Neutrophil (primary cell): ENCODE data around the gene OPALIN.

Source experiments
- H3K27ac ChIP-seq: fragments of 200-600 bp; sonication (generic); 2 replicates; pipeline ENCODE4 v1.5.1; 2016; ENCODE audit warnings: mild to moderate bottlenecking, moderate library complexity
- H3K27me3 ChIP-seq: fragments of 200-600 bp; sonication (generic); 2 replicates; pipeline ENCODE4 v1.6.0; 2016; ENCODE audit warnings: mild to moderate bottlenecking
- H3K36me3 ChIP-seq: fragments of 200-600 bp; sonication (generic); 2 replicates; pipeline ENCODE4 v1.5.1; 2017
- H3K4me1 ChIP-seq, 2 experiments: fragments of 200-600 bp in 1 of 2; sonication (generic) in 1 of 2; 1 replicate in 1 of 2; 2 replicates in 1 of 2; pipeline versions ENCODE4 v1.5.1 to v1.6.1; 2013 to 2016; ENCODE audit warnings: low read depth in 1 of 2, low read length in 1 of 2, mild to moderate bottlenecking in 1 of 2, moderate library complexity in 1 of 2; ENCODE audit not compliant: control insufficient read depth in 1 of 2, insufficient read depth in 1 of 2
- H3K4me3 ChIP-seq, 2 experiments: fragments of 200-600 bp in 1 of 2; sonication (generic) in 1 of 2; 1 replicate in 1 of 2; 2 replicates in 1 of 2; pipeline ENCODE4 v1.5.1; 2013 to 2016; ENCODE audit warnings: low read depth in 1 of 2, low read length in 1 of 2, mild to moderate bottlenecking in 1 of 2, moderate library complexity in 1 of 2
- H3K9me3 ChIP-seq: fragments of 200-600 bp; sonication (generic); 2 replicates; pipeline ENCODE4 v1.5.1; 2016
- TF ChIP-seq, protein P1 (sequence below): fragments of 200-600 bp; sonication (generic); IDR thresholded peaks from 2 replicates; pipeline ENCODE4 v1.5.1; 2016; ENCODE audit warnings: antibody characterized with exemption

Gene OPALIN

DNA sequence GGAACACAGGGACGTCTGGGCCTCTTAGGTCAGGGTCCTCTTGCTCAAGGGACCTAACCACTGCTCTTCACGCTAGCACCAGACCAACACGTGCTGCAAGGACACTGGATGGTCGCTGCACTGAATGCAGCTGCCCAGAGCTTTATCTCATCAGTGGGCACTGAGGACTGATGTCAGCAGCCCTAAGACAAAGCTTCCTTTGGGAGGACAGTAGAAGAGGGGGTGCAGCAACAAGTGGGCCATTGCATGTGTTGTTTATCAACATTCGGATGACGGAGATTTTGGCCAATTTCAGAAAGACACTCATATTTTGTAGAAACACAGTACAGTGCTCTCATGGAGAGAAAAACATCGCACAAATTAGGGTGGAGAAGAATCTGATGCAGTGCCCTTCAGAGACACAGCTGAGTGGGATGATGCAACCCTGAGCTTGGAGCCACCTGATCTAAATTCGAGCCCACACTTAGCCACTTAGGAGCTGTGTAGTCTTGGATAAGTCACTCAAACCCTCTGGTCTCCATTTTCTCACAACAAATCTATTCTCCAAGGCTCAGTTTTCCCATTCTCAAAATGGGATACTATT lies 1.7 kb downstream of the OPALIN start:
- Histone ChIP-seq H3K9me3 (no peaks in the 10 kb centered on the region), H3K4me3 (no peak overlapping the region), H3K27ac (no peak overlapping the region), H3K36me3 (no peaks in the 10 kb centered on the region), H3K4me1 (no peaks in the 10 kb centered on the region), H3K27me3 (peaks cover 9% of the 10 kb centered on the region)
- TF ChIP-seq, protein P1, sequence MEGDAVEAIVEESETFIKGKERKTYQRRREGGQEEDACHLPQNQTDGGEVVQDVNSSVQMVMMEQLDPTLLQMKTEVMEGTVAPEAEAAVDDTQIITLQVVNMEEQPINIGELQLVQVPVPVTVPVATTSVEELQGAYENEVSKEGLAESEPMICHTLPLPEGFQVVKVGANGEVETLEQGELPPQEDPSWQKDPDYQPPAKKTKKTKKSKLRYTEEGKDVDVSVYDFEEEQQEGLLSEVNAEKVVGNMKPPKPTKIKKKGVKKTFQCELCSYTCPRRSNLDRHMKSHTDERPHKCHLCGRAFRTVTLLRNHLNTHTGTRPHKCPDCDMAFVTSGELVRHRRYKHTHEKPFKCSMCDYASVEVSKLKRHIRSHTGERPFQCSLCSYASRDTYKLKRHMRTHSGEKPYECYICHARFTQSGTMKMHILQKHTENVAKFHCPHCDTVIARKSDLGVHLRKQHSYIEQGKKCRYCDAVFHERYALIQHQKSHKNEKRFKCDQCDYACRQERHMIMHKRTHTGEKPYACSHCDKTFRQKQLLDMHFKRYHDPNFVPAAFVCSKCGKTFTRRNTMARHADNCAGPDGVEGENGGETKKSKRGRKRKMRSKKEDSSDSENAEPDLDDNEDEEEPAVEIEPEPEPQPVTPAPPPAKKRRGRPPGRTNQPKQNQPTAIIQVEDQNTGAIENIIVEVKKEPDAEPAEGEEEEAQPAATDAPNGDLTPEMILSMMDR: no peak

GRCh38 chr10:96352582-96352981 lies 6.2 kb downstream of the OPALIN start:
- H3K27ac ChIP-seq: no peak overlapping the region
- H3K4me3 ChIP-seq: no peak overlapping the region
- TF ChIP-seq, protein P1: no peak
- no peaks in the 10 kb centered on the region for H3K4me1 ChIP-seq
- peaks cover 9% of the 10 kb centered on the region for H3K27me3 ChIP-seq
- no peaks in the 10 kb centered on the region for H3K36me3 ChIP-seq
- no peaks in the 10 kb centered on the region for H3K9me3 ChIP-seq

- Histone ChIP-seq H3K4me1 (no peaks in the 10 kb centered on the region), H3K36me3 (no peaks in the 10 kb centered on the region), H3K27me3 (peaks cover 6% of the 10 kb centered on the region), H3K9me3 (no peaks in the 10 kb centered on the region), H3K27ac (no peak overlapping the region), H3K4me3 (no peak overlapping the region)
- TF ChIP-seq, protein P1: no peak
These were observed 6.8 kb downstream of the OPALIN start for GRCh38 chr10:96352027-96352426.

DNA sequence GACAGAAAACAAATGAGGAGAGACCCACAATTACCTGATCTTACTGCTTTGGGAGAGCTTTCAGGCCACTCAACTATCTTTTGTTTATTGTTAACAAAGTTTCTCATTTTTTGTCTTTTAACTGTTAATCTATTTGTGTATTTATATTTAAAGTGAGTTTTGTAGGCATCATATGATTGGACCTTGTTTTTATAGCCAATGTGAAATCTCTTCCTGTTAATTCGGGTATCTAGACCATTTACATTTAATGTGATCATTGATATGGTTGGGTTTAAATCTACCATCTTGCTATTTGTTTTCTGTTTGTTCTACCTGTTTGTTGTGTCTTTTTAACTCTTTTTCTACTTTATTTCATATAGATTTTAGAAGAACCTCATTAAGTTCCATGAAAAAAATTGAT lies 12.5 kb downstream of the OPALIN start:
- no peaks in the 10 kb centered on the region for H3K27me3 ChIP-seq
- H3K4me3 ChIP-seq: no peak overlapping the region
- H3K9me3 ChIP-seq: no peaks in the 10 kb centered on the region
- no peak overlapping the region for H3K27ac ChIP-seq
- no peaks in the 10 kb centered on the region for H3K4me1 ChIP-seq
- H3K36me3 ChIP-seq: no peaks in the 10 kb centered on the region
- TF ChIP-seq, protein P1: no peak

- Histone ChIP-seq H3K4me3 (no peak overlapping the region), H3K9me3 (no peaks in the 10 kb centered on the region), H3K36me3 (no peaks in the 10 kb centered on the region), H3K27ac (no peak overlapping the region), H3K27me3 (no peaks in the 10 kb centered on the region), H3K4me1 (no peaks in the 10 kb centered on the region)
- TF ChIP-seq, protein P1: no peak
These were observed 13.6 kb downstream of the OPALIN start for GRCh38 chr10:96345222-96345621.

GRCh38 chr10:96344178-96344577 lies 14.6 kb downstream of the OPALIN start:
- no peaks in the 10 kb centered on the region for H3K9me3 ChIP-seq
- no peaks in the 10 kb centered on the region for H3K36me3 ChIP-seq
- H3K27me3 ChIP-seq: no peaks in the 10 kb centered on the region
- no peak overlapping the region for H3K27ac ChIP-seq
- TF ChIP-seq, protein P1: no peak
- H3K4me1 ChIP-seq: no peaks in the 10 kb centered on the region
- no peak overlapping the region for H3K4me3 ChIP-seq
